DOHH2 (cell line): ENCODE measurements around the gene TMC8.

Source experiments
- H3F3A ChIP-seq: fragments of 200-600 bp; sonication (generic), shearing (Covaris generic); 2 replicates; pipeline ENCODE4 v1.6.0; 2016; ENCODE audit warnings: antibody characterized with exemption, mild to moderate bottlenecking; ENCODE audit not compliant: control insufficient read depth, insufficient read depth
- H3K27ac ChIP-seq: fragments of 200-600 bp; sonication (generic); 2 replicates; pipeline ENCODE4 v1.5.1; 2014; ENCODE audit warnings: low read depth, mild to moderate bottlenecking, low read length, moderate library complexity
- H3K27me3 ChIP-seq: fragments of 200-600 bp; sonication (generic); 2 replicates; pipeline ENCODE4 v1.6.1; 2014; ENCODE audit warnings: mild to moderate bottlenecking, low read length, mixed read lengths; ENCODE audit not compliant: control insufficient read depth
- H3K36me3 ChIP-seq: fragments of 200-600 bp; sonication (generic); 2 replicates; pipeline ENCODE4 v1.6.1; 2014; ENCODE audit warnings: mild to moderate bottlenecking, low read length, moderate library complexity, mixed read lengths; ENCODE audit not compliant: control insufficient read depth
- H3K4me1 ChIP-seq: fragments of 200-600 bp; sonication (generic); 2 replicates; pipeline ENCODE4 v1.6.1; 2014; ENCODE audit warnings: mild to moderate bottlenecking, low read length, mixed read lengths; ENCODE audit not compliant: control insufficient read depth
- H3K4me2 ChIP-seq: fragments of 200-600 bp; sonication (generic); 2 replicates; pipeline ENCODE4 v1.6.0; 2014; ENCODE audit warnings: mild to moderate bottlenecking, low read length, moderate library complexity
- H3K4me3 ChIP-seq: fragments of 200-600 bp; sonication (generic); 2 replicates; pipeline ENCODE4 v1.5.1; 2014; ENCODE audit warnings: mild to moderate bottlenecking, low read length, mixed read lengths
- H3K79me2 ChIP-seq: fragments of 200-600 bp; sonication (generic); 2 replicates; pipeline ENCODE4 v1.6.1; 2014; ENCODE audit warnings: mild to moderate bottlenecking, low read length, mixed read lengths; ENCODE audit not compliant: control insufficient read depth
- H3K9me2 ChIP-seq: fragments of 200-600 bp; sonication (generic); replicated peaks from 2 replicates; pipeline ENCODE4 v1.6.1; 2014; ENCODE audit warnings: mild to moderate bottlenecking, low read length, mixed read lengths; ENCODE audit not compliant: control insufficient read depth
- H3K9me3 ChIP-seq: fragments of 200-600 bp; sonication (generic); 2 replicates; pipeline ENCODE4 v1.6.1; 2014; ENCODE audit warnings: antibody characterized with exemption, low read length, mixed read lengths; ENCODE audit not compliant: control insufficient read depth, insufficient read depth
- H4K20me1 ChIP-seq: fragments of 200-600 bp; sonication (generic); 2 replicates; pipeline ENCODE4 v1.6.0; 2014; ENCODE audit warnings: low read depth, mild to moderate bottlenecking, antibody characterized with exemption, low read length, moderate library complexity; ENCODE audit not compliant: control insufficient read depth, insufficient read depth
- EZH2phosphoT487 ChIP-seq: fragments of 200-600 bp; sonication (generic); IDR thresholded peaks from 2 replicates; pipeline ENCODE4 v1.6.1; 2017; ENCODE audit warnings: borderline replicate concordance, mild to moderate bottlenecking, antibody characterized with exemption, low read length, moderate library complexity, mixed read lengths
- TF ChIP-seq, protein P1 (sequence below): fragments of 200-600 bp; sonication (generic); IDR thresholded peaks from one replicate; pipeline ENCODE4 v1.5.1; 2014; ENCODE audit warnings: antibody characterized with exemption, mild to moderate bottlenecking, low read depth, low read length; ENCODE audit not compliant: poor library complexity, severe bottlenecking

Gene TMC8

DNA sequence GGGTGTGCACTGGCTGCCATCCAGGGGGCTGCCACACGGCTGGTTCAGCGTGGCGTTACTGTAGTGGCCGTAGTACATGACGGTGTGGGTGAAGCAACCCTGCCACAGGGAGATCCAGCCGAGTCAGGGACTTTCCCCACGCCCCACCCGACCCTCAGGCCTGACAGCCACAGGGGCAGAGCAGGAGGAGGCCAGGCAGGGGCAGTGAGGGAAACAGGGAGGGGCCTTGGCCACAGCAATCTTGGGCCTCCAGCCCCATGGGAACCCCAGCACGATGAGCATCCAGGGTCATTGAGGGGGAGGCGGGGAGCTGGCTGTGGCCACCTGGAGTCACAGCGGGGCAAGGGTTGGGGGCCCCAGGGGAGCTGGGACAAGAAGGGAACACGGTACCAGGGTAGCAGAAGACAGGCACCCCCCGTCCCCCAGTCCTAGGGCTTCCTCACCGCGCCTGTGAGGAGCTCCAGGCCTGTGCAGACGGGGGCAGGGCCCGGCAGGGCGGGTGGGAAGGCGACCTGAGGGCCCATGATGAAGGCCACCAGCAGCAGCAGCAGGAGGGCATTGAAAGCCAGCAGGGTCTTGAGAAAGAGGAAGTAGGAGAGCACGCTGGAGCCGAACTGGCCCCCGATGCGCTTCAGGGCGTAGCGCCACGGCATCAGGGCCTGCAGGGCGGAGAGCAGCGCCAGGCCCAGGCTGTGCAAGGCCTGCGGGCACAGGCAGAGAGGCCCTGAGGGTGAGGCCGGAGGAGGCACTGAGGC is 6.3 kb upstream of the TMC8 start:
- Histone ChIP-seq H3F3A (peaks cover 6% of the 10 kb centered on the region; the same call in 1 of the 2 replicates), H4K20me1 (no peaks in the 10 kb centered on the region), H3K9me2 (no peaks in the 10 kb centered on the region), H3K36me3 (peaks cover 67% of the 10 kb centered on the region), H3K4me3 (peak overlapping the region; percentile 95), H3K79me2 (peaks cover 76% of the 10 kb centered on the region), H3K27ac (peak overlapping the region; percentile 90), H3K4me1 (peaks cover 77% of the 10 kb centered on the region), H3K9me3 (no peaks in the 10 kb centered on the region), H3K27me3 (no peaks in the 10 kb centered on the region), H3K4me2 (peak overlapping the region; percentile 99)
- TF ChIP-seq, protein P1, sequence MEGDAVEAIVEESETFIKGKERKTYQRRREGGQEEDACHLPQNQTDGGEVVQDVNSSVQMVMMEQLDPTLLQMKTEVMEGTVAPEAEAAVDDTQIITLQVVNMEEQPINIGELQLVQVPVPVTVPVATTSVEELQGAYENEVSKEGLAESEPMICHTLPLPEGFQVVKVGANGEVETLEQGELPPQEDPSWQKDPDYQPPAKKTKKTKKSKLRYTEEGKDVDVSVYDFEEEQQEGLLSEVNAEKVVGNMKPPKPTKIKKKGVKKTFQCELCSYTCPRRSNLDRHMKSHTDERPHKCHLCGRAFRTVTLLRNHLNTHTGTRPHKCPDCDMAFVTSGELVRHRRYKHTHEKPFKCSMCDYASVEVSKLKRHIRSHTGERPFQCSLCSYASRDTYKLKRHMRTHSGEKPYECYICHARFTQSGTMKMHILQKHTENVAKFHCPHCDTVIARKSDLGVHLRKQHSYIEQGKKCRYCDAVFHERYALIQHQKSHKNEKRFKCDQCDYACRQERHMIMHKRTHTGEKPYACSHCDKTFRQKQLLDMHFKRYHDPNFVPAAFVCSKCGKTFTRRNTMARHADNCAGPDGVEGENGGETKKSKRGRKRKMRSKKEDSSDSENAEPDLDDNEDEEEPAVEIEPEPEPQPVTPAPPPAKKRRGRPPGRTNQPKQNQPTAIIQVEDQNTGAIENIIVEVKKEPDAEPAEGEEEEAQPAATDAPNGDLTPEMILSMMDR: no peak
- no peak for TF ChIP-seq EZH2phosphoT487

DNA sequence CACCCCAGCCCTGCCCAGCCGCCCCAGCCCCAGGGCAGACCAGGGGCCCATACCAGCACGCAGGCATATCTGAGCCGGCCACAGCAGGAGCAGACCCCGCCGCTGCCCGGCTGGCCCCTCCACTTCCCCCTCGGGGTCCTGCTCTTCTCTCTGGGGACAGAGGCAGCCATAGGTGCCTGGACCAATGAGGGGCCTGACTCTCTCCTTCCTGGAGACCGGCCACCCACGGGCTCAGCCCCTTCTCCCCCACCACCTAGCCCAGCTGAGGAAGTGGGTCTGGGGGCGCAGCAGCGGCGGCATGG is 5.8 kb upstream of the TMC8 start:
- H4K20me1 ChIP-seq: no peaks in the 10 kb centered on the region
- H3K27me3 ChIP-seq: no peaks in the 10 kb centered on the region
- H3K4me1 ChIP-seq: peaks cover 82% of the 10 kb centered on the region
- H3K4me3 ChIP-seq: peak overlapping the region; percentile 95
- H3K9me3 ChIP-seq: no peaks in the 10 kb centered on the region
- H3K4me2 ChIP-seq: peak overlapping the region; percentile 99
- no peaks in the 10 kb centered on the region for H3K9me2 ChIP-seq
- peaks cover 67% of the 10 kb centered on the region for H3K36me3 ChIP-seq
- H3F3A ChIP-seq: peaks cover 11% of the 10 kb centered on the region
- peaks cover 81% of the 10 kb centered on the region for H3K79me2 ChIP-seq
- no peak for TF ChIP-seq EZH2phosphoT487
- TF ChIP-seq, protein P1: no peak
- H3K27ac ChIP-seq: peak overlapping the region; percentile 90

DNA sequence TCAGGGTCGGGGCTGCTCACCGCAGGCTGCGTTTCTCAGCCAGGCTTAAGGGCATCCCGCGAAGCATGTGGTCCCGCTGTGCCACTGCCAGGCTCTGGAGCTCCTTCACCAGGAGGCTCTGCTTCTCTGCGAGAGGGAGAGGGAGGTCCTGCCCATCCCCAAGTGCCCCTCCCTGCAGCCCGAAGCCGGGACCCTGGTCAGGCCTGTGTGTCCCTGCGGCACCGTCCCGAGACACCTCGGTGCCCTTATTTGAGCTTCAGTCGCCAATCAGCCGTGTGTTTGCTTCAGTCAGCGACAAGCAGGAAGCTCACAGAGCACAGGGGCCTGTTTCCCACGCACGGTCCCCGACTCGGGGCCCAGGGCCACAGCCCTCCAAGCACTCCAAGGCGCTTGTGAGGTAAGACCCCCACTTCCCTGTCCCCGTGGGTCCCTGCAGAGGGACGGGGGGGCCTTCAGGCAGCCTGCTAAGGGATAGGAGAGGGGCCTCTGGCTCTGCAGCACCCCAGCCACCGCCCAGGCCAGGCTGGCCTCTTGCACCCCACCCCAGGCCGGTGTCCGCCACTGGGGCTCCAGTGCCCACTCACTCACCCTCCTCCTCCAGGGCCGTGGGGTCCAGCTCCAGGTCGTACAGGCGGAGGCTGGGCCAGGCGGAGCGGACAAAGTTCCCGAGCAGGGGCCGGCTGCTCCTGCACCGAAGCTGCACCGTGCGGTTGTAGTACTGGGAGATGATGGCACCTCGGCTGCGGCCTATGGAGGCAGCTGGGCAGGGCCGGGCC is 5.2 kb upstream of the TMC8 start:
- H3K27ac ChIP-seq: peak overlapping the region; percentile 90
- no peaks in the 10 kb centered on the region for H3K9me2 ChIP-seq
- peaks cover 88% of the 10 kb centered on the region for H3K4me1 ChIP-seq
- peak overlapping the region; percentile 95 for H3K4me3 ChIP-seq
- peaks cover 86% of the 10 kb centered on the region for H3K79me2 ChIP-seq
- no peaks in the 10 kb centered on the region for H3K27me3 ChIP-seq
- no peaks in the 10 kb centered on the region for H4K20me1 ChIP-seq
- peak overlapping the region; percentile 99 for H3K4me2 ChIP-seq
- TF ChIP-seq, protein P1: no peak
- TF ChIP-seq EZH2phosphoT487: no peak
- H3K36me3 ChIP-seq: peaks cover 70% of the 10 kb centered on the region
- H3F3A ChIP-seq: peaks cover 16% of the 10 kb centered on the region
- no peaks in the 10 kb centered on the region for H3K9me3 ChIP-seq
